ENCODE measurements around the gene THAP4. TPM values are rescaled to one million over a fixed set of nuclear protein-coding genes. Genes with fewer than 3 reads are reported as not detected.

Gene THAP4
- total and polyA plus RNA-seq, 2 experiments from 2014 or later: 62.9 to 80.4 TPM

- TF ChIP-seq ZNF462 (CRISPR knock-in tag; IDR thresholded peaks at IDR 0.05) (no peak), REST (IDR thresholded peaks at IDR 0.05; ENCODE audit: unreplicated experiment) (no peak), CREB1 (CRISPR knock-in tag; IDR thresholded peaks at IDR 0.05; ENCODE audit: low read depth) (no peak), ZNF114 (CRISPR knock-in tag; IDR thresholded peaks at IDR 0.05) (no peak), ETS1 (IDR thresholded peaks at IDR 0.05) (no peak)
Observed at GRCh38 chr2:241582806-241583205, 54.2 kb downstream of the THAP4 start (continued).
